Measurements from ENCODE around the gene RRAD.

- TF ChIP-seq CTCF (IDR thresholded peaks at IDR 0.05; ENCODE audit: insufficient read depth, low read length): no peak
- no peak for TF ChIP-seq POLR2AphosphoS5 (IDR thresholded peaks at IDR 0.05; ENCODE audit: low read depth)
- no peak for TF ChIP-seq GABPA (IDR thresholded peaks at IDR 0.05; ENCODE audit: low read depth)
- TF ChIP-seq REST (IDR thresholded peaks at IDR 0.05; ENCODE audit: insufficient replicate concordance, low read depth): no peak
- TF ChIP-seq SPI1 (IDR thresholded peaks at IDR 0.05; ENCODE audit: borderline replicate concordance, low read depth): no peak
Observed at GRCh38 chr16:66925322-66925840, at the start of gene RRAD.

Measured in HL-60 (cell line).